K562 (cell line): ENCODE results near the gene CD46. TPM values are rescaled to one million over a fixed set of nuclear protein-coding genes. Genes with fewer than 3 reads are reported as not detected.

Experiments
- ARID3B ChIP-seq: fragments of 250-450 bp; sonication (Bioruptor Pico); IDR thresholded peaks from 2 replicates; pipeline ENCODE4 v1.4.0; 2020; ENCODE audit warnings: borderline replicate concordance
- FOXM1 ChIP-seq, 2 experiments: fragments of 450-650 bp in 1 of 2; sonication (generic) in 1 of 2; formaldehyde crosslinking in 1 of 2; IDR thresholded peaks; 2 replicates each; pipeline versions ENCODE4 v1.6.1 to v1.9.0; 2017 to 2022; ENCODE audit warnings: low read depth in 2 of 2, mild to moderate bottlenecking in 2 of 2, missing genetic modification reagents in 1 of 2, moderate library complexity in 1 of 2
- HDAC2 ChIP-seq: fragments of 450-650 bp; IDR thresholded peaks from 2 replicates; pipeline ENCODE4 v1.6.1; 2016; ENCODE audit warnings: mild to moderate bottlenecking
- HDGF ChIP-seq: fragments of 450-650 bp; IDR thresholded peaks from 2 replicates; pipeline ENCODE4 v1.6.1; 2016
- HNRNPK ChIP-seq: fragments of 200-400 bp; formaldehyde crosslinking; IDR thresholded peaks from one replicate; pipeline ENCODE4 v1.6.1; 2018; ENCODE audit warnings: mild to moderate bottlenecking, low read depth, low read length; ENCODE audit not compliant: poor library complexity, severe bottlenecking
- HSF4 ChIP-seq: fragments of 250-450 bp; sonication (Bioruptor Pico); IDR thresholded peaks from 2 replicates; pipeline ENCODE4 v2.1.2; 2022; ENCODE audit warnings: mild to moderate bottlenecking, moderate library complexity, borderline replicate concordance
- KAT8 ChIP-seq: fragments of 450-650 bp; IDR thresholded peaks from 2 replicates; pipeline ENCODE4 v1.6.1; 2016; ENCODE audit warnings: low read depth, mild to moderate bottlenecking
- PRDM10 ChIP-seq: fragments of 450-650 bp; IDR thresholded peaks from 2 replicates; pipeline ENCODE4 v1.6.1; 2018; ENCODE audit not compliant: partially characterized antibody
- PYGO2 ChIP-seq: fragments of 450-650 bp; IDR thresholded peaks from 2 replicates; pipeline ENCODE4 v1.6.1; 2016; ENCODE audit warnings: mild to moderate bottlenecking, missing genetic modification characterization, moderate library complexity, missing compliant biosample characterization
- SIN3A ChIP-seq, 2 experiments: fragments of 150-350 bp in 1 of 2; IDR thresholded peaks; 2 replicates each; pipeline ENCODE4 v1.6.1; 2011 to 2016; ENCODE audit warnings: borderline replicate concordance in 2 of 2, low read depth in 2 of 2, low read length in 2 of 2, mild to moderate bottlenecking in 2 of 2, moderate library complexity in 2 of 2; ENCODE audit not compliant: control insufficient read depth in 1 of 2
- TAF15 ChIP-seq: fragments of 200-400 bp; formaldehyde crosslinking; IDR thresholded peaks from 2 replicates; pipeline ENCODE4 v1.6.1; 2017; ENCODE audit warnings: mild to moderate bottlenecking, low read depth, low read length, moderate library complexity
- TCF7 ChIP-seq: sonication (generic); IDR thresholded peaks from 2 replicates; pipeline ENCODE4 v1.6.1; 2016; ENCODE audit warnings: antibody characterized with exemption, borderline replicate concordance
- TRIM28 ChIP-seq: fragments of 450-650 bp; IDR thresholded peaks from 2 replicates; pipeline ENCODE4 v1.6.1; 2017
- ZNF12 ChIP-seq: sonication (generic); formaldehyde crosslinking; IDR thresholded peaks from 2 replicates; pipeline ENCODE4 v1.4.0; 2020; ENCODE audit warnings: mild to moderate bottlenecking, missing genetic modification reagents
- ZNF134 ChIP-seq: fragments of 250-450 bp; sonication (Bioruptor Pico); conservative IDR thresholded peaks from 2 replicates; pipeline ENCODE4 v1.4.0; 2020
- ZNF224 ChIP-seq: sonication (generic); formaldehyde crosslinking; IDR thresholded peaks from 2 replicates; pipeline ENCODE4 v1.8.0; 2022; ENCODE audit warnings: mild to moderate bottlenecking, missing genetic modification reagents
- ZNF282 ChIP-seq: sonication (generic); formaldehyde crosslinking; IDR thresholded peaks from 2 replicates; pipeline ENCODE4 v1.8.1; 2023; ENCODE audit warnings: missing genetic modification reagents
- ZNF75A ChIP-seq: fragments of 450-650 bp; formaldehyde crosslinking; IDR thresholded peaks from 2 replicates; pipeline ENCODE4 v1.4.0; 2020; ENCODE audit warnings: mild to moderate bottlenecking
- polyA plus RNA-seq, 8 experiments: library from polyadenylated mRNA; depleted of rRNA in 4 of 8; stranded (reverse) in 5 of 8; unstranded in 3 of 8; fragments of >200 nt; fragmentation: Nextera tagmentation in 2 of 8; fragmentation: Illumina TruSeq in 1 of 8; extraction: Ambion mirVana in 2 of 8; extraction: Trizol in 1 of 8; gene quantifications; 2 replicates each; pipeline versions ENCODE4 v1.2.1 to v1.2.3, GENCODE V29; 2011 to 2014; ENCODE audit warnings: inconsistent platforms in 1 of 8, missing spikeins in 1 of 8
- total RNA-seq, 7 experiments: library from RNA; depleted of rRNA in 6 of 7; stranded (reverse); fragments of >200 nt in 6 of 7; fragmentation: Illumina TruSeq in 2 of 7; extraction: Trizol in 2 of 7; gene quantifications; 2 replicates each; pipeline versions ENCODE4 v1.2.1 to v1.2.3, GENCODE V29; 2011 to 2021; ENCODE audit warnings: low replicate concordance in 1 of 7
- TF ChIP-seq, protein P1 (sequence below), 2 experiments: fragments of 250-450 bp in 1 of 2; fragments of 450-650 bp in 1 of 2; sonication (Bioruptor Pico) in 1 of 2; IDR thresholded peaks; 2 replicates each; pipeline versions ENCODE4 v1.6.1 to v1.8.0; 2016 to 2021; ENCODE audit warnings: mild to moderate bottlenecking in 2 of 2, moderate library complexity in 2 of 2, missing compliant biosample characterization in 1 of 2, missing genetic modification characterization in 1 of 2
- TF ChIP-seq, protein P2 (sequence below): fragments of 450-650 bp; formaldehyde crosslinking; IDR thresholded peaks from 2 replicates; pipeline ENCODE4 v1.4.0; 2022; ENCODE audit warnings: missing genetic modification characterization

CD46 gene
- total and polyA plus RNA-seq, 9 of the 15 experiments (the other 6 are each of a cell fraction or from before 2014, with no cell fraction given), result 87.9 to 374 (median 156) TPM

GRCh38 chr1:207751790-207752455 lies at the start of gene CD46 (continued):
- TF ChIP-seq SIN3A (IDR thresholded peaks at IDR 0.05; ENCODE audit: borderline replicate concordance in 2 of 2, control insufficient read depth in 1 of 2, low read depth in 2 of 2, low read length in 2 of 2) (peak; percentile 79 to 96; a peak in 3 of 4 replicates), ZNF134 (CRISPR knock-in tag) (no peak), ZNF224 (CRISPR knock-in tag) (no peak), HSF4 (CRISPR knock-in tag) (no peak), KAT8 (no peak), HDGF (no peak), TCF7 (peak; percentile 59; the same call in 1 of the 2 replicates), HDAC2 (no peak), PRDM10 (peak; percentile 64), ARID3B (CRISPR knock-in tag) (no peak), ZNF75A (CRISPR knock-in tag) (0 out of 2 replicates have a peak, but pooled peaks have one; percentile 5), HNRNPK (no peak), ZNF12 (CRISPR knock-in tag) (no peak), TRIM28 (no peak; the same call in 1 of the 2 replicates), ZNF282 (CRISPR knock-in tag) (no peak), FOXM1 (IDR thresholded peaks at IDR 0.05; ENCODE audit: low read depth) (no peak), FOXM1 (CRISPR knock-in tag; IDR thresholded peaks at IDR 0.05; ENCODE audit: low read depth) (no peak), PYGO2 (no peak), TAF15 (no peak)
- TF ChIP-seq, protein P1, sequence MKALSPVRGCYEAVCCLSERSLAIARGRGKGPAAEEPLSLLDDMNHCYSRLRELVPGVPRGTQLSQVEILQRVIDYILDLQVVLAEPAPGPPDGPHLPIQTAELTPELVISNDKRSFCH (CRISPR knock-in tag; IDR thresholded peaks at IDR 0.05), result no peak
- TF ChIP-seq, protein P1 (tag; IDR thresholded peaks at IDR 0.05), result no peak
- TF ChIP-seq, protein P2, sequence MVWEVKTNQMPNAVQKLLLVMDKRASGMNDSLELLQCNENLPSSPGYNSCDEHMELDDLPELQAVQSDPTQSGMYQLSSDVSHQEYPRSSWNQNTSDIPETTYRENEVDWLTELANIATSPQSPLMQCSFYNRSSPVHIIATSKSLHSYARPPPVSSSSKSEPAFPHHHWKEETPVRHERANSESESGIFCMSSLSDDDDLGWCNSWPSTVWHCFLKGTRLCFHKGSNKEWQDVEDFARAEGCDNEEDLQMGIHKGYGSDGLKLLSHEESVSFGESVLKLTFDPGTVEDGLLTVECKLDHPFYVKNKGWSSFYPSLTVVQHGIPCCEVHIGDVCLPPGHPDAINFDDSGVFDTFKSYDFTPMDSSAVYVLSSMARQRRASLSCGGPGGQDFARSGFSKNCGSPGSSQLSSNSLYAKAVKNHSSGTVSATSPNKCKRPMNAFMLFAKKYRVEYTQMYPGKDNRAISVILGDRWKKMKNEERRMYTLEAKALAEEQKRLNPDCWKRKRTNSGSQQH (CRISPR knock-in tag), result no peak
